Esophagus muscularis mucosa (tissue), 4 donors: Measurements from ENCODE around the gene C16orf46. TPM values are rescaled to one million over a fixed set of nuclear protein-coding genes. Genes with fewer than 3 reads are reported as not detected.
"Not testable (repeated sequence)": the region's sequence is repeated elsewhere in the genome, so short reads cannot be mapped to it uniquely, and the experiment has no call there.

ENCODE experiments used
- DNase-seq: peaks from one replicate; pipeline ENCODE4 v3.0.0-alpha.2; 2017; ENCODE audit errors: extremely low spot score
- H3K27ac ChIP-seq, 4 donors: fragments of 200-600 bp; sonication (generic); replicated peaks in 1 of 4; 1 replicate in 3 of 4; 2 replicates in 1 of 4; pipeline ENCODE4 v1.5.1; 2016 to 2019; ENCODE audit warnings: mild to moderate bottlenecking in 1 of 4
- H3K27me3 ChIP-seq, 4 donors: fragments of 200-600 bp; sonication (generic); one replicate each; pipeline versions ENCODE4 v1.5.1 to v1.6.0; 2016 to 2019
- H3K36me3 ChIP-seq, 4 donors: fragments of 200-600 bp; sonication (generic); one replicate each; pipeline ENCODE4 v1.5.1; 2016 to 2019
- H3K4me1 ChIP-seq, 4 donors: fragments of 200-600 bp; sonication (generic); one replicate each; pipeline ENCODE4 v1.5.1; 2016 to 2019
- H3K4me3 ChIP-seq, 4 donors: fragments of 200-600 bp; sonication (generic); 1 replicate in 2 of 4; 2 replicates in 2 of 4; pipeline ENCODE4 v1.5.1; 2016 to 2019; ENCODE audit warnings: mild to moderate bottlenecking in 4 of 4, moderate library complexity in 1 of 4
- H3K9me3 ChIP-seq, 4 donors: fragments of 200-600 bp; sonication (generic); 1 replicate in 3 of 4; 2 replicates in 1 of 4; pipeline ENCODE4 v1.5.1; 2016 to 2019
- CTCF ChIP-seq, 3 experiments: fragments of 200-600 bp in 2 of 3; fragments of 450-650 bp in 1 of 3; sonication (generic) in 2 of 3; IDR thresholded peaks; one replicate each; pipeline ENCODE4 v1.5.1; 2017 to 2019; ENCODE audit warnings: antibody characterized with exemption in 3 of 3, mild to moderate bottlenecking in 2 of 3, moderate library complexity in 1 of 3
- EP300 ChIP-seq: sonication (generic); formaldehyde crosslinking; IDR thresholded peaks from one replicate; pipeline ENCODE4 v1.6.1; 2017; ENCODE audit warnings: antibody characterized with exemption
- POLR2A ChIP-seq: fragments of 450-650 bp; IDR thresholded peaks from one replicate; pipeline ENCODE4 v1.6.1; 2017; ENCODE audit warnings: antibody characterized with exemption, moderate library complexity, mild to moderate bottlenecking, low read depth
- POLR2AphosphoS5 ChIP-seq, 2 donors: sonication (generic); formaldehyde crosslinking; IDR thresholded peaks; one replicate each; pipeline ENCODE4 v1.6.1; 2017; ENCODE audit warnings: antibody characterized with exemption in 2 of 2
- WGBS: methylation state at CpG from one replicate; pipeline ENCODE4 v1.1.5; 2018; 5-methylcytosine and 5-hydroxymethylcytosine counted together
- intact Hi-C: fragments of 100-400 bp; cut with DNase I; formaldehyde crosslinking; loops from one replicate; pipeline ENCODE4 v1.15.1; 2023
- total RNA-seq, 4 donors: library from RNA; depleted of rRNA; stranded (reverse); fragments of >200 nt; gene quantifications; one replicate each; pipeline versions ENCODE4 v1.1.0 to v1.2.1, GENCODE V29; 2016

The C16orf46 gene
- total RNA-seq, 4 donors from 2014 or later = 1.6 to 2.7 TPM; not detected in 2

- intact Hi-C loops = no loop called here
- Histone ChIP-seq H3K27me3 (peaks cover 0 to 13% (median 0%) of the 10 kb centered on the region in 4 donors), H3K4me3 (no peak overlapping the region), H3K36me3 (no peaks in the 10 kb centered on the region), H3K9me3 (no peaks in the 10 kb centered on the region), H3K4me1 (no peaks in the 10 kb centered on the region), H3K27ac (no peak overlapping the region)
- 72% methylated on average over 3 of the region's 9 CpGs for WGBS
- no peak for DNase-seq
- TF ChIP-seq CTCF (IDR thresholded peaks at IDR 0.05) (no peak), POLR2A (no peak), EP300 (no peak), POLR2AphosphoS5 (IDR thresholded peaks at IDR 0.05) (no peak)
Measured at GRCh38 chr16:81116285-81116684, 39.2 kb upstream of the C16orf46 start.

- intact Hi-C loops = no loop called here
- Histone ChIP-seq H3K4me1 (no peaks in the 10 kb centered on the region), H3K27ac (no peak overlapping the region), H3K36me3 (no peaks in the 10 kb centered on the region), H3K4me3 (no peak overlapping the region), H3K9me3 (no peaks in the 10 kb centered on the region), H3K27me3 (peaks cover 0 to 8% (median 0%) of the 10 kb centered on the region in 4 donors)
- 98% methylated on average over 4 of the region's 4 CpGs for WGBS
- no peak for DNase-seq
- TF ChIP-seq POLR2A = no peak
- no peak for TF ChIP-seq EP300
- TF ChIP-seq CTCF (IDR thresholded peaks at IDR 0.05) = no peak
- no peak for TF ChIP-seq POLR2AphosphoS5 (IDR thresholded peaks at IDR 0.05)
Measured at GRCh38 chr16:81112453-81112852, 35.4 kb upstream of the C16orf46 start.

- H3K4me3 ChIP-seq, H3K27ac ChIP-seq, H3K27me3 ChIP-seq, H3K9me3 ChIP-seq, H3K4me1 ChIP-seq, H3K36me3 ChIP-seq, intact Hi-C loops, DNase-seq: not testable (repeated sequence)
- WGBS = 89% methylated on average over 6 of the region's 6 CpGs
Measured at GRCh38 chr16:81109274-81109673, 32.2 kb upstream of the C16orf46 start.

GRCh38 chr16:81107511-81107910 is 30.5 kb upstream of the C16orf46 start:
- Histone ChIP-seq H3K27me3 (no peaks in the 10 kb centered on the region), H3K27ac (no peak overlapping the region), H3K36me3 (no peaks in the 10 kb centered on the region), H3K9me3 (no peaks in the 10 kb centered on the region), H3K4me3 (no peak overlapping the region), H3K4me1 (no peaks in the 10 kb centered on the region)
- 79% methylated on average over 11 of the region's 11 CpGs for WGBS
- intact Hi-C loops = no loop called here
- no peak for TF ChIP-seq POLR2AphosphoS5 (IDR thresholded peaks at IDR 0.05)
- TF ChIP-seq CTCF (IDR thresholded peaks at IDR 0.05) = no peak
- no peak for TF ChIP-seq POLR2A
- no peak for TF ChIP-seq EP300
- DNase-seq = no peak

- Histone ChIP-seq H3K9me3 (no peaks in the 10 kb centered on the region), H3K27ac (no peak overlapping the region), H3K36me3 (no peaks in the 10 kb centered on the region), H3K27me3 (no peaks in the 10 kb centered on the region), H3K4me1 (no peaks in the 10 kb centered on the region), H3K4me3 (no peak overlapping the region)
- 61% methylated on average over 8 of the region's 8 CpGs for WGBS
- TF ChIP-seq CTCF (IDR thresholded peaks at IDR 0.05) = no peak
- no peak for TF ChIP-seq EP300
- TF ChIP-seq POLR2AphosphoS5 (IDR thresholded peaks at IDR 0.05) = no peak
- no peak for TF ChIP-seq POLR2A
- no peak for DNase-seq
- intact Hi-C loops = no loop called here
Measured at GRCh38 chr16:81106826-81107503, 29.9 kb upstream of the C16orf46 start.
